CD4-positive, alpha-beta T cell (primary cell): ENCODE measurements around the gene RGS12. TPM values are rescaled to one million over a fixed set of nuclear protein-coding genes. Genes with fewer than 3 reads are reported as not detected.

Experiments used
- ATAC-seq: fragments of 200-7000 bp; cut with Tn5 transposase; one replicate; pipeline ENCODE4 v1.10.0; 2022; ENCODE audit warnings: mild to moderate bottlenecking; ENCODE audit not compliant: poor library complexity
- CTCF ChIA-PET: fragments of 350-600 bp; sonication (Branson Sonifier 250); formaldehyde crosslinking; loops from one replicate; lab custom pipeline; 2021; ENCODE audit warnings: antibody characterized with exemption, inconsistent platforms; lab: Charles Lee
- POLR2A ChIA-PET: fragments of 350-600 bp; sonication (Branson Sonifier 250); formaldehyde crosslinking; loops from one replicate; lab custom pipeline; 2021; ENCODE audit warnings: antibody characterized with exemption, inconsistent platforms; lab: Charles Lee
- DNase-seq, 14 experiments: peaks; one replicate each; pipeline ENCODE4 v3.0.0-alpha.2; 2013 to 2020; ENCODE audit warnings: mixed read lengths in 2 of 14
- H3K27ac ChIP-seq, 2 donors: one replicate each; pipeline versions ENCODE4 v1.5.1 to v1.7.0; 2013; ENCODE audit warnings: low read length in 2 of 2, low read depth in 1 of 2, mild to moderate bottlenecking in 1 of 2
- H3K27me3 ChIP-seq, 2 experiments: 1 replicate in 1 of 2; 2 replicates in 1 of 2; pipeline versions ENCODE4 v1.6.1 to v1.7.0; 2013; ENCODE audit warnings: low read length in 2 of 2, control low read depth in 1 of 2, mild to moderate bottlenecking in 1 of 2, moderate library complexity in 1 of 2; ENCODE audit not compliant: insufficient read depth in 2 of 2, control insufficient read depth in 1 of 2
- H3K36me3 ChIP-seq: one replicate; pipeline ENCODE4 v1.6.1; 2013; ENCODE audit warnings: low read length, control low read depth; ENCODE audit not compliant: insufficient read depth
- H3K4me1 ChIP-seq: one replicate; pipeline ENCODE4 v1.6.1; 2013; ENCODE audit warnings: low read length, control low read depth; ENCODE audit not compliant: insufficient read depth
- H3K4me3 ChIP-seq: one replicate; pipeline ENCODE4 v1.5.1; 2013; ENCODE audit warnings: mild to moderate bottlenecking, low read length, moderate library complexity
- H3K9me3 ChIP-seq, 2 experiments: 1 replicate in 1 of 2; 2 replicates in 1 of 2; pipeline versions ENCODE4 v1.6.1 to v1.7.0; 2013; ENCODE audit warnings: low read length in 2 of 2, mild to moderate bottlenecking in 2 of 2, control low read depth in 1 of 2, moderate library complexity in 1 of 2; ENCODE audit not compliant: control insufficient read depth in 1 of 2, insufficient read depth in 1 of 2
- H3K27ac Mint-ChIP-seq: one replicate; pipeline ENCODE4 v1.8.0; 2020; ENCODE audit warnings: mixed read lengths
- H3K27me3 Mint-ChIP-seq: one replicate; pipeline ENCODE4 v1.8.0; 2021; ENCODE audit warnings: mixed read lengths
- H3K36me3 Mint-ChIP-seq: one replicate; pipeline ENCODE4 v1.8.0; 2021; ENCODE audit warnings: low read depth, mixed read lengths
- H3K4me1 Mint-ChIP-seq: one replicate; pipeline ENCODE4 v1.8.0; 2021; ENCODE audit warnings: low read depth, mixed read lengths
- H3K4me3 Mint-ChIP-seq: one replicate; pipeline ENCODE4 v1.8.0; 2020; ENCODE audit warnings: mild to moderate bottlenecking, mixed read lengths
- H3K9me3 Mint-ChIP-seq: one replicate; pipeline ENCODE4 v1.8.0; 2020; ENCODE audit warnings: mixed read lengths
- CTCF ChIP-seq: fragments of 200-600 bp; IDR thresholded peaks from one replicate; pipeline ENCODE4 v1.8.0; 2022; ENCODE audit warnings: antibody characterized with exemption, mild to moderate bottlenecking
- intact Hi-C, 2 experiments: fragments of 100-400 bp; cut with DNase I in 1 of 2; cut with micrococcal nuclease in 1 of 2; formaldehyde crosslinking; loops; one replicate each; pipeline versions ENCODE4 v1.15.1 to v1.9.0; 2023 to 2025; cut with DNase I, micrococcal nuclease
- total RNA-seq, 174 experiments: library from RNA in 2 of 174; stranded (reverse) in 2 of 174; gene quantifications; one replicate each; pipeline ENCODE4 v1.2.3 and lab custom pipeline; 2021 to 2026

Gene RGS12
- total RNA-seq, 2 experiments from 2014 or later: 14.1 to 16.9 TPM

GRCh38 chr4:3252831-3253641 lies 39.8 kb upstream of the RGS12 start:
- ChIA-PET POLR2A (no interaction called here), CTCF (no interaction called here)
- Mint-ChIP-seq H3K9me3 (no peaks in the 10 kb centered on the region), H3K4me1 (no peaks in the 10 kb centered on the region), H3K36me3 (peaks cover 7% of the 10 kb centered on the region), H3K27me3 (no peaks in the 10 kb centered on the region), H3K4me3 (no peak overlapping the region), H3K27ac (no peak overlapping the region)
- peak in 1 of 14 experiments; percentile 29 for DNase-seq
- no peaks in the 10 kb centered on the region for H3K27me3 ChIP-seq
- H3K4me3 ChIP-seq: no peak overlapping the region
- no peak overlapping the region for H3K27ac ChIP-seq
- no peaks in the 10 kb centered on the region for H3K9me3 ChIP-seq
- TF ChIP-seq CTCF: no peak
- no peak for ATAC-seq
- intact Hi-C loops: no loop called here
- H3K36me3 ChIP-seq: no peaks in the 10 kb centered on the region
- no peaks in the 10 kb centered on the region for H3K4me1 ChIP-seq

GRCh38 chr4:3253808-3254207 lies 39.0 kb upstream of the RGS12 start:
- Mint-ChIP-seq H3K4me1 (no peaks in the 10 kb centered on the region), H3K9me3 (no peaks in the 10 kb centered on the region), H3K36me3 (peaks cover 7% of the 10 kb centered on the region), H3K27me3 (no peaks in the 10 kb centered on the region), H3K27ac (no peak overlapping the region), H3K4me3 (no peak overlapping the region)
- Histone ChIP-seq H3K9me3 (no peaks in the 10 kb centered on the region), H3K4me3 (no peak overlapping the region), H3K27ac (no peak overlapping the region), H3K36me3 (no peaks in the 10 kb centered on the region), H3K27me3 (no peaks in the 10 kb centered on the region), H3K4me1 (no peaks in the 10 kb centered on the region)
- ChIA-PET POLR2A (no interaction called here), CTCF (no interaction called here)
- DNase-seq (peak in 1 of 14 experiments; percentile 17), ATAC-seq (no peak)
- intact Hi-C loops: no loop called here
- TF ChIP-seq CTCF: no peak

GRCh38 chr4:3254302-3255131 lies 38.3 kb upstream of the RGS12 start:
- no peaks in the 10 kb centered on the region for H3K27me3 Mint-ChIP-seq
- H3K27ac Mint-ChIP-seq: no peak overlapping the region
- H3K4me3 ChIP-seq: no peak overlapping the region
- peak in 1 of 14 experiments; percentile 25 for DNase-seq
- intact Hi-C loops: no loop called here
- no peaks in the 10 kb centered on the region for H3K4me1 ChIP-seq
- H3K36me3 ChIP-seq: no peaks in the 10 kb centered on the region
- ChIA-PET CTCF (no interaction called here), POLR2A (no interaction called here)
- H3K27me3 ChIP-seq: no peaks in the 10 kb centered on the region
- H3K9me3 ChIP-seq: no peaks in the 10 kb centered on the region
- H3K4me1 Mint-ChIP-seq: no peaks in the 10 kb centered on the region
- H3K36me3 Mint-ChIP-seq: peaks cover 7% of the 10 kb centered on the region
- ATAC-seq: no peak
- H3K27ac ChIP-seq: no peak overlapping the region
- H3K9me3 Mint-ChIP-seq: no peaks in the 10 kb centered on the region
- no peak for TF ChIP-seq CTCF
- no peak overlapping the region for H3K4me3 Mint-ChIP-seq
